ENCODE measurements around the gene SMIM35. TPM values are rescaled to one million over a fixed set of nuclear protein-coding genes. Genes with fewer than 3 reads are reported as not detected.

Gene SMIM35
- total RNA-seq, 1 donor from 2014 or later, result not detected

DNA sequence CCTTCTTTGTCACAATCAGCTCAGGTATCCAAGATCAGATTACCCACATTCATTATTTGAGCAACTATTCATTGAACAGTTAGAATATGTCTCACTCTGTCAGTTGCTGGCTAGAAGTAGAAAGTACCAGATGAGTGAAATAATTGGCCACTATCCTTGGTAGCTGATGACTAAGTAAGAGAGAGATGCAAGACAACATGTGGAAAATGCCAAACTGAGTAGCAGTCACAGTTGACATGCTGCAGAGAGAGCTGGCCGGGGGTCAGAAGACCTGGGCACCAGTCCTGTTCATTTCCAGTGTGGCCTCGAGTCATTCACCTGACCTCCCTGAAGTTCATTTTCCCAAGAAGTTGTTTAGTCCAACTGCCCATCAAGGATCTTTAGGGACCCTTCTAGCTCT is 22.5 kb upstream of the SMIM35 start:
- no peak for DNase-seq

DNA sequence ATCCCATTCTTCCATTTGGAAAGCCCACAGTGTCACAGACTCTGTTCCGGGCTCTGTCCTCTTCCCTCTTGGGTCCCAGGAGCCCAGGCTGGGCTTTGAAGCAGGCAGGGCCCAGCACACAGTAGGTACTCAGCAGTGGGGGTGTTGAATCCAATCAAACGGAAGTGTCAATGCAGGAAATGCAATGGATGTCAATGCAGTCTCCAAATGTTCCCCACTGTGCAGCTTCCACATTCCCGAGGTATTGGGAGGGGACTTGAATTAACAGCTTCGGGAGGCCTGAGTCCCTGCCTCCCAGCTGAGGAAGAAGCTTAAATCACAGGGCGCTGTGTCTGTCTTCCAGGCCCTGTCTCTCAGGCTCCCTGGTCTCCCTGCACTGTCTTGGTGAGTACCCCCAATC is 21.8 kb upstream of the SMIM35 start:
- DNase-seq, result no peak

- DNase-seq, result no peak
Observed at GRCh38 chr11:118106789-118107335, 20.1 kb upstream of the SMIM35 start.

DNA sequence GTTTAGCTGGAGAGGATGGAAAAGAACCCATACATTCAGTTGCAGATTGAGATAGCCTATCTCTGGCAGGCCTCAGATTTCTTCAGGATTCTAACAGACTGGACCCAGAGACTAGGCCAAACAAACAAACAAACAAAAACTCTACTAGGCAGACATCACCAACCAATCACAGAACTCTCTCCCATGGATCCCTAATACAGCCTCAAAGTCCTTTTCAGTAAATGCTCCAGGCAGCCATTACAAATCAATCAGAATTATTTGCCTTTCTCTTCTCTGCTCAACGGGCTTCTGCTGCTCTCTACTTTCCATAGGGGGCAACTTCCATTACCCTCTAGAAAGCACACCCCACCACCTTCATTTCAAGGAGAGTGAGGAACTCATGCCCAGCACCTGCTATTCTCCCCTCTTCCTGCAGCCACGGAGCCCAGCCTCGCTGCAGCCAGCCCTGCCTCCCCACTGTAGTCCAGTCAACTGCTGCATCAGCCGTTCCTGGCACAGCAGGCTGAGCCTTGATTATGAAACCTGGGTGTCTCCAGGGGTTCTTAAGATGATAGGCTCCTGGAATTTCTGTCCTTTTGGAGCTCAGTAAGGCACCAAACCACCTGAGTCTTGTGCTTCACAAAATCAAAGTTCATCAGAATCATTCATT is 19.0 kb upstream of the SMIM35 start:
- DNase-seq, result no peak

DNA sequence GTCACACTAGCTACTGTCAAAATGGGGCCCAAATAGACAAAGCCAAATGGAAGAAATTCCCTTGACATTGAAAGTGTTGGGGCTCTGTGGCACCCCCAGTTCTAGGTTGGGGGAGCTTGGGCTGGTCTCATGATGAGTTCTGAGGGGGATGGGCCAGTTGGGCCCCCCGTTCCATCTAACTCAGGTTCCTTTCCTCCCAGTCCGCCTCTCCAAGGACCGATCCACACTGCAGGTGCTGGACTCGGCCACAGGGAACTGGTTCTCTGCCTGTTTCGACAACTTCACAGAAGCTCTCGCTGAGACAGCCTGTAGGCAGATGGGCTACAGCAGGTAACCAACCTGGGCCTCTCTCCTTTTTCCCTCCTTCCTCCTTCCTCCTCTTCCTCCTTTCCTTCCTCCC is 17.7 kb upstream of the SMIM35 start:
- no peak for DNase-seq

DNA sequence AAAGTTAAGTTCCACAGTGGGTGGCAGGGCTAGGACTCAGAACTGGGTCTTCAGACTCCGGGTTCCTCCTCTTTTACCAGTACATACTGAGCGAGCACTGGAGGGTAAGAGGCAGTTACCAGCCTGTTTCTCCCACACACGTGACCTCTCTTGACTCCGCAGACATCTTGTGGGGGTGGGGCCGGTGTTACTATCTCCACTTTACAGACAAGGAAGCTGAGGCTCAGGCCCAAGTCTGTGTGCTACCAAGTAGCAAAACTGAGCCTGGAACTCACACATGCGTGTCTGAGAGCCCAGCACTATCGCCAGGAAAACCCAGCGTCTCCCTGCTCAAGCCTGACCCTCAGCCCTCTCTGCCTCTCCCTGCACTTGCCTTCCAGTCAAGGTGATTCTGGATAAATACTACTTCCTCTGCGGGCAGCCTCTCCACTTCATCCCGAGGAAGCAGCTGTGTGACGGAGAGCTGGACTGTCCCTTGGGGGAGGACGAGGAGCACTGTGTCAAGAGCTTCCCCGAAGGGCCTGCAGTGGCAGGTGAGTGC is 16.0 kb upstream of the SMIM35 start:
- no peak for DNase-seq

GRCh38 chr11:118100691-118101232 is 14.0 kb upstream of the SMIM35 start:
- no peak for DNase-seq

DNA sequence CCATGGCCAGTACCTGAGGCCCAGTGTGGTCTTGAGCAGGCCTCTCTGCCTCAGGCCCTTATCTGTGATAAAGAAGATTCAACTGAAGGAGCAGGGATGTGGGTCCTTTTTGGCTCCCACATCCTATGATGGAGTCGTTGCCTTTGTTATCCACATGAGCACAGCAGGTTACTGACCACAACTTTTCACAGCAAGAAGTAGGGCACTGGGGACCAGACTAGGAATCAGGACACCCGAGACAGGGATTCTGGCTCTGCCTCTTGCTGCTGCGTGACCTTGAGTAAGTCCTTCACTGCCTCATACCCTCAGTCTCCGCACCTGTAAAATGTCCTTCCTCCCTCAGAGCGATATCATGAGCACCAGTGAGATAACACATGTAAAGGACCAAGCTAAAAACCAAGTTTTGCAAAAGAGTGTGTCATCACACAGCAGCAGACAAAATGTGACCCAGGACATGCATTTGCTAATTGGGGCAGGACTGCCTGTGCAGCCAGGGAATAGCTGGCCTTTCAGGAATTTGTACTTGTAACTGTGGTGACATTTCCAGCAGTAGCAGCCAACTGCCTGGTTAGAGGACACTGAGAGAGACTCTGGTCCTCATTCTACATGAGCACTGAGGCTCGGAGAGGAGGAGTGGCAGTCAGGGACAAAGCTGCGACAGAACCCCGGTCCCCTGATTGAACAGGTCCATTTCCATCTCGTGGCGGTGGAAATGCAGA is 13.2 kb upstream of the SMIM35 start:
- DNase-seq, result no peak

- DNase-seq, result no peak
Observed at GRCh38 chr11:118098996-118099837, 12.5 kb upstream of the SMIM35 start.

- DNase-seq, result no peak
Observed at GRCh38 chr11:118095967-118096367, 9.2 kb upstream of the SMIM35 start.

DNA sequence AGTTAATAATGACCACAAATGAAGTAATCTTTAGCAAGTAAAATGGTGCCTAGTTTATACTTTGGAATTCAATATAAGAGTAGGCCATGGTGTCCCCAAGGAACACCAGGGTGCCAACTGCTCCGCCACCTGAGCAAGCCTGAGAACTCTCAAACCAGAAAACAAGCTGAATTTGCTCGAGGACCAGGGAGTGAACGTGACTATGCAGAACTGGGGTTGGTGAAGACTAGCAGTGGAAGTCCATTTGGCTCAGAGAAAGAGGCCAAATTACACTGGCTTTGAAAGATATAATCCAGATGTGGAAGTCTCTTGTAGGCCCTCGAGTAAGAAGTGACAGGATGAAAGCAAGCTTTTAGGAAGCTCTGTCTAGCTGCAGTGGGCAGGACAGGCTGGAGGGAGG is 8.7 kb upstream of the SMIM35 start:
- no peak for DNase-seq

DNA sequence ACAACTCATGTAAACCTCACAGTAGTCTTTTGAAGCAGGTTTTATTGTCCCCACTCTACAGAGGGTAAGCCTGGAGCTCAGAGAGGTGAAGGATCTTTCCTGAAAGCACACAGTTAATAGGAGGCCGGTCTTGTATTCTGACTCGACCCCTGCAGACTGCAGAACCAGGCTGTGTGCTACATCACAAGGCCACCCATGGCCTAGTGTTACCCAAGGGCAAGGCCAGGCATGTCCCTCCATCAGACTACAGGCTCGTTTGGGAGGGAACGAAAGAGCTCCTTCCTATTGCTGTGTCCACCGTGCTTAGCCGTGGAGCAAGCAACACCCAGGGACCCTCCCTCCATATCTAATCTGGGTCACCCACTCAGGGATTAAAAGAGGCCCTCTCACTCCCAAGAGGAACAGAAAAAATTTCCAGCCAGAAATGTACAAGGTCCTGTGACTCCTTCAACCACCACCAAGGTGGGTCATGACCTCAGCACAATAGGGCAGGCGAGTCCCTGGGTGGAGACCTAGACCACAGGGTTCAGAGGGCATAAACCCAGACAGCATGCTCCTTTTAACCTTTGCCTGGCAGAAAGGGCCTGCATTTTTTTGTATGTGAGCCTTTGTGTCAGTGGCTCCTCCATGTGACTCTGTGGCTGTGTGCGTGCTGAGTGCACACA is 6.3 kb upstream of the SMIM35 start:
- DNase-seq, result no peak

- no peak for DNase-seq
Observed at GRCh38 chr11:118091690-118092089, 4.9 kb upstream of the SMIM35 start.

GRCh38 chr11:118090545-118091162 is 3.9 kb upstream of the SMIM35 start:
- no peak for DNase-seq

DNA sequence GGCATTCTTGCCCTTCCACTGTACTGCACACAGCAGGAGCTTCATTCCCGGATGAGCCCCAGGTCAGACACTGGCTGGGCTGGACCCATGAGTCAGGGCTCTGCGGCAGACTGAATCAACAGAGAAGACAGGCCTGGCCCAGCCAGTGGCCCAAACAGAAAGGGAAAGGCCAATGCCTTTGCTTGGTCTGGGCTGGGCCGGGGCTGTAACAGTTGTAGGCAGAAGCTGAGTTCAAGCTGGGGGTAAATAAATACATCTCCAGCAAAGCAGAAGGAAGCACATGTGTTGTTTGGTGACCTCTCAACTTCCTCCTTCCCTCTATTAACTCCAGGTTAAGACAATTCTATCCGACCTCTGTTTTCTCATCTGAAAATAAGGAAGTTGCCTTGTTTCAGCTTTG is 1.8 kb upstream of the SMIM35 start:
- DNase-seq, result no peak

DNA sequence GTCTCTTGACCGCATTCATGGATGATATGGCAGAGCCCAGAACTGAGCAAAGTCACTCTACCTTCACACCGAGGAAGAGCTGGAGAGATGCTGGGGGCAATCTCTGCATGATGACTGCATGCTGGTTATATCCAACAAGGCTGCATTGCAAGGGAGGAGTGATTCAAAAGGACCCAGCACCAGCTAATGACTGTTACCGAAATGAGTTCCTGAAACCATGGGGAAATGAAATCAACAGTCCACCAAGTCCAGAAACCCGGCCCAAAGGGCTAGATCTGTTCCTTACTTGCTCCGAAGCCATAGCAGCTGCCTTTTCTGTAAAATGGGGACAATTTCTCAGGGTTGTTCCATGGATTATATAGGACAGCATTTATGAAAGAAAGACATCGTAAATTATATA is 1.2 kb upstream of the SMIM35 start:
- DNase-seq, result no peak

- DNase-seq, result no peak
Observed at GRCh38 chr11:118084656-118085055, 2.1 kb downstream of the SMIM35 start.

DNA sequence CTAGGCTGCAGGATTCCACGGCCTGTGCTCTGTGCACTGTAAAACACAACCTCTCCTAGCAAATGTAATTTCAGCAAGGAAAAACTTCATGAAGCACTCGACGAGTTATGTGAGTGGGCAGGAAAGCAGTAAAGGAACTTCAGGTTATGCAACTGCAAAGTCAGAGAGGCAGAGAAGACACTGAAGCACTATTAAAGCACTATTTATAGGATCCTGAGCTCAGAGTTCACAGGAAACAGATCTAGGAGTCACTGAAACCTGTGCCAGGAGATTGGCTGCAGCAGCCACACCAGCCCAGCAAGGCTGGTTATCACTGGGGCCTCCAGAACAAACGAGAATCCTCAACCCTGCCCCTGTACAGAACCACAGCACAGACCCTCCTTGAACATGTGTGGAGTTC is 2.5 kb downstream of the SMIM35 start:
- no peak for DNase-seq

- no peak for DNase-seq
Observed at GRCh38 chr11:118082880-118083552, 3.7 kb downstream of the SMIM35 start.

DNA sequence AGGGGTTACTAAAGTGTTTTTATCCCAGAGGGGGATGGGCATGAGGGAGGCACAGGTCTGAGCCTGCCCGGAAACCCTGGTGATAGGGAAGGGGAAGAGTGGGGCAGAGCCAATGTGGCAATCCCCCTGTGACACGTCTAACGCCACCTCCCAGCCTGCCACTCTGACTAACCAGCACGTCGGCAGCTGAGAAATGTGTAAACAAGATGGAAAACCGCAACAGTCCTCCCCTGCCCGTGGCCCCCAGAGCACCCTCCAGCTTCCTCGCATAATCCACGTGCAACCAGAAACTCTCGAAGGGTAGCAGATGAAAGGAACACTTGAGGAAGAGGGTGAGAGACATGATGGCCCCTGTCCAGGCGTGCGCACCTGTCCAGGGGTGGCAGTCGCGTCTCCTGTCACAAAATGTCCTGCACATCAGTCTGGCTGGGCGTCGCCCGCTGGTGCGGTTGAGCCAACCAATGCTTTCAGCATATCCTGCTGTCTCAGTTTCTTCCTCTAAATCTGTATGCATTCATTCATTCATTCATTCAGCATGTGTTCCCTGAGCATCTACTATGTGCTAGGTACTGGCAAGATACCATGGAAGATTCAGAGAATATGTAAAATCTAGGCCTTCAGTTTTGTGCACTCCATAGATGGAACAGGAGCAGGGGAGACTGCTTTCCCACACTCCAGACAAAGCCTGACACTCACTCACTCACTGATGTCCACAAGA is 5.4 kb downstream of the SMIM35 start:
- DNase-seq, result no peak

Measured in occipital lobe (tissue), 2 donors.